GM18508 (cell line): ENCODE results near the gene LSAMP.
"Not testable (repeated sequence)": the region's sequence is repeated elsewhere in the genome, so short reads cannot be mapped to it uniquely, and the experiment has no call there.

ENCODE experiments used
- ATAC-seq: cut with Tn5 transposase; IDR thresholded peaks from one replicate; pipeline ENCODE4 v1.9.1; 2021; ENCODE audit warnings: moderate number of reproducible peaks; ENCODE audit not compliant: insufficient read depth, unreplicated experiment

The LSAMP gene

DNA sequence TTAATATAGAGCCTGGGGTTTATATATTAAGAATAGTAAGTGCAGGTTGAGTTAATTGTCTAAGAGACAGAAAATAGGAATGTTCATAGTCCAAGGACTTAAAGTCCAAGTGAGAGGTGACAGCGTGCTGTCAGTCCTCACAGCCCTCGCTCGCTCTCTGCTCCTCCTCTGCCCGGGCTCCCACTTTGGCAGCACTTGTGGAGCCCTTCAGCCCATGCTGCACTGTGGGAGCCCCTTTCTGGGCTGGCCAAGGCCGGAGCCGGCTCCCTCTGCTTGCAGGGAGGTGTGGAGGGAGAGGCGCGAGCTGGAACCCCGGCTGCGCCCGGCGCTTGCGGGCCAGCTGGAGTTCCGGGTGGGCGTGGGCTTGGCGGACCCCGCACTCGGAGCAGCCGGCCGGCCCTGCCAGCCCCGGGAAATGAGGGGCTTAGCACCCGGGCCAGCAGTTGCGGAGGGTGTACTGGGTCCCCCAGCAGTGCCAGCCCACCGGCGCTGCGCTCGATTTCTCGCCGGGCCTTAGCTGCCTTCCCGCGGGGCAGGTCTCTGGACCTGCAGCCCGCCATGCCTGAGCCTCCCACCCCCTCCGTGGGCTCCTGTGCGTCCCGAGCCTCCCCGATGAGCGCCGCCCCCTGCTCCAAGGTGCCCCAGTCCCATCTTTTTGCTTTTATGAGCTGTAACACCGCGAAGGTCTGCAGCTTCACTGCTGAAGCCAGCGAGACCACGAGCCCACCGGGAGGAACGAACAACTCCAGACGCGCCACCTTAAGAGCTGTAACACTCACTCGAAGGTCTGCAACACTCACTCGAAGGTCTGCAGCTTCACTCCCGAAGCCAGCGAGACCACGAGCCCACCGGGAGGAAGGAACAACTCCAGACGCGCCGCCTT is 653.8 kb downstream of the LSAMP start:
- ATAC-seq, result not testable (repeated sequence)

DNA sequence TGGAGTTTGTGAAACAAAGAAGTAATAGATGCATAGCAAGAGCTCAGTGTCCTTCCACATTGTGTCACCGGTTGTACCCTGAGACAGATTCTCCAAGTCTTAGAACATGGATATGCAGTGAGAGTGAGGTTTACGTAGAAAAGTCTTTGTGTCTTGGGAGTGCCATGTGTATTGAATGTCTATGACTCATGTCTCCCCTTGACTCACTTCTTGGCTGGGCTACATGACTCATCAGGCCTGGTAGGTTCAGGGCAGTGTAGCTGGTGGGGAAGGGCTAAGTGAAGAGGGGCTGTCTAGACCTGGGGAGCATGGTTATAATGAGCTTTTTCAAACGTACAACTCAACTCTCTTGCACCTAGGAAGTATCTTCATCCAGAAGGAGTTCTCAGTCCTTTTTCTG is 654.5 kb downstream of the LSAMP start:
- no peak for ATAC-seq

DNA sequence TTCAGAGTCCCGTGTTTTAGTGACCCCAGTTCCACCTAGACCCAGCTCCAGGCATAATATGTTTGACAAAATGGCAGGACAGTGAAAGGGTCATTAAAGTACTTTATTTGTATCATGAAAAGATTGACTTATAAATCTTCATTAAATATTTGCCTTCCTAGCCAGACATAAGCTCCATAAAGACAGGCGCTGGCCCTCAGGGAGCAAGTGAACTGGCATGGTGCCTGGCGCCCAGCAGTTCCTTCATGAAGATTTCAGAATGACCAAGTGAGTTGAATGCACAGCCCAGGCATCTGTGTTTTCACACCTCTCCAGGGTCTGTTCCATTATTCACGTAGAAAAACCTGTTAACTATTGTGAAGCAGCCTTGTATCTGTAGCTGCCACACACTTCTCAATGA is 655.8 kb downstream of the LSAMP start:
- ATAC-seq, result no peak

DNA sequence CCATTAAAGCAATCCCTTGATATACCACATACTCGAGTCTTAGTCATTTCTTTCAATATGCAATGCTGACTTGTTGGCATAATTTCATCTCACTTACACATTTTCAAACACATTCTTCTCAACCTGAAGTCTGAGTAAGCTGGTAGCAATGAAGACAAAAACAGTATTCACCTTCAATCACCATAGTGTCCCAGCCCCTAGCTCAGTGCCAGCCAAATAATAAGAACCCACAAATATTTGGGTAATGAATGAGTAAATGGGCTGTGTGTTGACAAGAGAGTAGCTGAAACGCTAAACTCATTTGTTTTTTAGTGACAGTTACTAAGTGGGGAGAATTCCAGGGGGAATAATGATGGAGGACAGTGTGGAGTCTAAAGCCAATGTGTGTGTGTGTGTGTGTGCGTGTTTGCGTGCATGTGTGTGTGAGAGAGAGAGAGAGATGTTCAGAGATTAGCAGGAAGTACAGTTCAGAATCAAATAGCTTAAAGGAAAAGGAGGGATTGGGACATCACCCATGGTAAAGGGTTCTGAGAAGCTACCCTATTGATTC is 656.3 kb downstream of the LSAMP start:
- ATAC-seq, result no peak

DNA sequence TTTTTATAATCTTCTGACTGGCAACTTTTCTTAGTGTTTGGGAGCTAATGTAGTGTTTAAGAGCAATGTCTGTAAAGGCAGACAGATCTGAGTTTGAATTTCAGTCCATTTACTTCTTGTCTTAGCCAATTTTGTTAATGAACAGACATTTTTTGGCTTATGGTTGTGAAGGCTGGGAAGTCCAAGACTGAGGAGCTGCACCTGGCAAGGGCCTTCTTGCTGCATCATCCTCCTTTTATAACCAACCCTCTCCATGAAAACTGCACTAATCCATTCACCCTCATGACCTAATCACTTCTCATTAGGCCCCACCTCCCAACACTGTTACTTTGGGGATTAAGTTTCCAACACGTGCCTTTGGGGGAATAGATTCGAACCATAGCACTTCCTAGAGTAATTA is 657.5 kb downstream of the LSAMP start:
- ATAC-seq, result no peak

DNA sequence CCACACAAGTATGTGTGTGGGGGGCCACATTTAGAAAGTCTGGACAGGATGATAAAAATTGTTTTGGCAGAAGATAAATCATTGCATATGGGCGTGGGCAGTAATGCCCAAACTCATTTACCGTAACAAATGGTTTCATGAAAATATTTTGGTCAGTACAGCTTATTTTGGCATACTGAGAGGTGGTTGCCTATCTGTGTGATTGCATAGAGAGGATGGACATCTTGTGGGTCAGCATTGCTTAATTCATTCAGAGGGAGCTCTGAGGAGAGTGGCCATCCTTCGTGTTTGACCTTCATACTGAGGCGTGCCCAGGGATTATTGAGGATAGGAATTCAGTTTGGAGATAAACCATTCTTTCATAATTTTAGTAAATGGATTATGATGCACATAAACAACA is 659.5 kb downstream of the LSAMP start:
- ATAC-seq, result no peak

DNA sequence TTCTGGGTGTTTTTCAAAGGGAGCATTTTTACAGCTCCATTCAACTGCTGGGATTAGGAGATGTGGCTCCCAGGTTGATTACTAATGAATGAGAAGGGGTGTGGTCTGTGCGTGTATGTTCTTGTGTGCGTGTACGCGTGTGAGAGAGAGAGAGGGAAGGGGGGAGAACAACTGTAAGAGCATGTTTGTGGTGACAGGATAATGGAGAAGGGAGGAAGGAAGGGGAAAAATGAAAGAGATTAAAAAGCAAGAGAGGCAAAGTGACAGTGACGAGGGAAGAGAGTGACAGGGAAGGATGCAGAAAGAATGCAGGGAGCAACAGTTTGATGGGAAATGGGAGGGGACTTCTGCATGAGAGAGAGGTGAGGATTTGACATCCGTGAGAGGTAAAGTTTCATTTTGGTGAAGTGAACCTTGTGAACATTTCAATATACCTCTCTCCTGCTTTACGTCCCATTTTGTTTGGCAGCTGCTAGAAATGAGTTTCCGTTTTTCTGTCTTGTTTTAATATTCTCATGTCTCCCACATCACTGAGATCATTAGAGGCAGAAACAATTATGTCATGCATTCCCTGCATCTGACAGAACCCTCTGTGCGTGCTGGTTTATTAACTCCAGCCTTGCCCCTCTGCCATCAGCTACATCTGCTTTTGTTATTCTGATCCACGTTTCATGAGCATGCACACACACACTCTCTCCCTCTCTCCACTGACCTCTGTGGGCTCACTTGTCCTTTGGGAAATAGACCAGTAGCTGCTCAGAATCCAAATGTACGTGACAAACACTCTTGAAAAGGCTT is 660.3 kb downstream of the LSAMP start:
- no peak for ATAC-seq

DNA sequence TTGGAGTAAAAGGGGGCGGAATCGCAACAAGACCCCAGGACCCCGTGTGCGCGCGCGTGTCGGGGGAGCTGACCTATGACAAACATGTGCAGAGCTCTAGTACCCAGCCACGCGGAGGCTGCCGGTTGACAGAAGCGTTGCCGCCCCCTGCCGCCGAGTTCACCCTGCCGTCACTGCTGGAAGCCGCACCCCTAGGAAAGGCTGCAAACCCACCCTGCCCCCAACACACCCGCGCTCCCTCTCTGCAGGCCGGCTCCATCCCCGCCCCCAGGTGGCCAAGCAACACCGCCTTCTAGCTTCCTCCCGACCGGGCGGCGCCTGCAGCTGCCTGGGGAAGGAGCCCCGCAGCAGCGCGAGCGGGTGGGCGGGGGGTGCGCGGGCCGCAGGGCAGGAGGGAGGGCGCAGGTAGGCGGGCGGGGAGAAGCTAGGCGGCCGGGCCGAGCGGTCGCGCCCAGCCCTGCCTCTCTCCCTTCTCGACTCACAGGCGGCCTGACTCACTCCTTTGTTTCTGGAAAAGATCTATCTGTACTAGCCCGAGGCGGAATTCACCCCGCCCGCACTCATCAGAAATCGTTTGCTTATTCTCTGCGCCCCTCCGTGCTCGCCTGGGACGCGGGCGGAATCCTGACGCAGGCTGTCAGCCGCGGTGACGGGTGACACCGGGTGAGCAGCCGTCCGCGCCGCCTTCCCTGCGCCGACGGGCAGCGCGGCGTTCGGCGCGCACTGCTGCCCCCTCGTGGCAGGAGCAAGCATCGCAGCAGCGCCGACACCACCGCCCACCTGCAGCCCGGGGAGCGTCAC is 661.1 kb downstream of the LSAMP start:
- ATAC-seq, result peak; percentile 75

DNA sequence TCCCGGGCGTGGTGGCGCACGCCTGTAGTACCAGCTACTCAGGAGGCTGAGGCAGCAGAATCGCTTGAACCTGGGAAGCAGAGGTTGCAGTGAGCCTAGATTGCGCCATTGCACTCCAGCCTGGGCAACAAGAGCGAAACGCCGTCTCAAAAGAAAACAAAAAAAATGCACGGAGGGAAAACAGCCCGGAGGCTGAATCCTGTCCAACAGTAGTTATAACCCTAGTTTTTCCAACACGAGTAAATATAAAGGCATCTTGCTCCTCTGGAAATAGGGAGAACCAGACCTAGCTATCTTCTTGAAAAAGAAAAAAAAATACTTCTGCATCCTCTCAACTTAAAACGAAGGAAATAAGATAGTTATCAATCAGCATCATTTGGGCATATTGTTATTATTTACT is 661.9 kb downstream of the LSAMP start:
- ATAC-seq, result not testable (repeated sequence)

DNA sequence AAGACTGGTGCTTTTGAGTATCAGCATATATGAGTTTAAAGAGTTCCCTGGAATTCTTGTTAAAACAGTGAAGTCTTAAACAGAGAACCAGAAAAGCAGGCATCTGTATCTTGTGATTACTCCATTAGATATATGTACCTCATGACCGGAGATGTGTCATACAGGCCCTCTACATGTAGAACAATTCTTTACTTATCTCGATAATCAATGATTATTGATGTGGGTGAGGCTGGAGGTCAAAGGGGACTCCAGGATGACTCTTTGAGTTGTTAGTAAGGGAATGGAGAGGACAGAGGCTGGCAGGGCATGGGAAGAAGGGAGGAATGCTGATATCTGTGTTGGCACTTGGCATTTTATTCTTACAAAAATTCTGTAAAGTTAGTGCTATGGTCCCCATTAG is 666.3 kb downstream of the LSAMP start:
- ATAC-seq, result no peak

DNA sequence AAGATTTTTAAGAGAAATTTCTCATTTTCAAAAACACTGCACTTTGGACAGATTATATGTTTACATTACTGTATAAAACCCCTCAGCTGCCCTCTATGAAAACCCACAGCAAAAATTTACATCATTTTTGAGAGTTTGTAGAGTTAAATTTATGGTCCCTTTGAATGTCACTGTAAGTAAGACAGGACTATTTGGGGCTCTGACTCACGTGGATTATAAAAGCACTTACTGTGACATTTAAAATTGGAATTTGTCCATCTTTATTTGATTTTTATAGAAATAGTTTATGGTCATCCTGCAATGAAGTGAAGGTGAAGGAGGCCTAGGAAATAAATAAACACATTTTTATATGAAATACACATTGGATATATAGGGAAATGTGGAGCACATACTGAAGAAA is 672.3 kb downstream of the LSAMP start:
- no peak for ATAC-seq

DNA sequence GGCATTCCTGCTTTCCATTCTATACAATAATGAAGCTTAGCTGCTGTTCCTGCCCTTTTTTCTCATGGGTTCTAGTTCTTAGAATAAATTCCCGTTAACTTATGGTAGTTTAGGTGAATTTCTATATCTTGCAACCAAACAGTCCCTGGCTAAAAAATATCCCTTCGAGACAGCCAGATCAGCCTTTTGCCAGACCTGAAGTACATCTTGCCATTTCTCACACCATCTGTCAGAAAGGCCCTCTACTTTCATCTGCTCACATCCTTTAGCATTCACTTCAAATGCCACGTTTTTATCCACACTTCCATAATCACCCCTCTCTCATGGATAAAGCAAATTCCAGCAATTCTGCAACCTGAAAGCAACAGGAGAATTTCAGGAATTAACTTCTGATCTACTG is 676.6 kb downstream of the LSAMP start:
- no peak for ATAC-seq

DNA sequence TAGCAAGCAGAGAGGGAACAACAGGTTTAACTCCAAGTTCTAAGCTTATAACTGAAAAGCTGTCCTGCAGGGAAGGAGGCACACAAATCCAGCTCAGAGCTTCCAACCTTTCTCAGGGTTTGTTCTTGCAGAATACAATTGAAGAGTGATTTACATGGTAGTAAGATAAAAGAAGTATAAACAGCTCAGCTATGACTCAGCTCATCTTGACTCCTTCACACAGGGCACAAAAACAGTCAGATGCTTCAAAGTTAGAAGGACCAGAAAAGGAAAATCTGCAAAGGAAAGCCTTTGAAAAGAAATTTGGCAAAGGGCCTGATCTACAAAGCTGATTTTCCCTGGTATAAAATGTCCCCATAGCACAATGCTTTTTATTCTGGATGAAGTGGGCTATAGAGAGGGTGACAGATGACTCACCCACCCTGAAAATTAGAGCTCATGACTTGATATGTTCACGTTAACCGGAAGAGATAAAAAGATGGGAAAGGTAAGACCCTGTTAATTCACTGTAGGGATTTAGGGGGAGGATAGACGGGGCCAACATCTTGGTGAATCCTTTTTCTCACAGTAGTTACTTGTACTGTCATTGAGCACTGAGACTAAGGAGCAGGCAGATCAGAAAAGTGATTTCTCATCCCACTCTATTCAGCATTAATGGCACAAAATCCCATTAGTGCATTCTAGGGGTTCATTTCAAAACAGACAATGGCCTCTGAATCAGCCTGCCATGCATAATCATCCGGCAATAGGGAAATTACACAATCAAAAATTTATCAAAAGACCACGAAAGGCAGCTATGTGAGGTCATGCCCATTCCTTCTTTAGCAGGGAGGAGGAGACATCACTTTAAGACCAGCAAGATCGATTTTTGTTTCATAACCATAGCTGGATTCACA is 678.5 kb downstream of the LSAMP start:
- ATAC-seq, result no peak

DNA sequence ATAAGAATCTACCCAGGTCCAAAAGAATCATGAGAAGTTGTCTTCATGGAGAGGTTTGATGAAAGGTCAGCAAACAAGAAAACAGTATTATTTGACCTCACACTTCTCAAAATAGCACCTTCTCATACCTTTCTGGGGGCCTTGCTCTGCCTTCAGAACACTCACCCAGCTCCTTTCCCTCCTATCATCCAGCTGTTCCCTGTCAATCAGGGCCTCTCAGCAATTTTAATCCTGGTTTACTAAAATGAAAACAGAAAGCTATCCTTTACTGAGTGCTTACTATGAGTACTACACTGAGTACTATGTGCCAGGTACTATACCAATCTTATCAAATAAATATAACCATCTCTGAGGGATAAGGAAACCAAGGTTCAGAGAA is 683.4 kb downstream of the LSAMP start:
- no peak for ATAC-seq

DNA sequence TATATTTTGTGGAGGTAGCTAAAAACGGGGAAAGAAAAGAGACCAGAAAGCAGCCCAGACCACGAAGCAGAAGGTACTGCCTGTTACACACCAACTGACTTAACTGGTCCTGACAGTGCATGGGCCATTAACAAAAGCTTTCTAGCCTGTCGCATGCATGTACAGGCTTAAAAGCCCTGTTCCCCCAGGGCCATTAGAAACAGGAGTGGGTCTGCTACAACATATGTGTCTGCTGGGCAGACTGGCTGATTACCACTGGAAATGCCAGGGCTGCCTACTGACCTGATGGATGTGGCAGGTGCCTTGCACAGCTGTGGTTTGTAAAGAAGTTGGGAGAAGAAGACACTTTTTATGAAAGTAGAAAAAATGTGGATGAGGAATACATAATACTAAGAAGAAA is 684.6 kb downstream of the LSAMP start:
- no peak for ATAC-seq

DNA sequence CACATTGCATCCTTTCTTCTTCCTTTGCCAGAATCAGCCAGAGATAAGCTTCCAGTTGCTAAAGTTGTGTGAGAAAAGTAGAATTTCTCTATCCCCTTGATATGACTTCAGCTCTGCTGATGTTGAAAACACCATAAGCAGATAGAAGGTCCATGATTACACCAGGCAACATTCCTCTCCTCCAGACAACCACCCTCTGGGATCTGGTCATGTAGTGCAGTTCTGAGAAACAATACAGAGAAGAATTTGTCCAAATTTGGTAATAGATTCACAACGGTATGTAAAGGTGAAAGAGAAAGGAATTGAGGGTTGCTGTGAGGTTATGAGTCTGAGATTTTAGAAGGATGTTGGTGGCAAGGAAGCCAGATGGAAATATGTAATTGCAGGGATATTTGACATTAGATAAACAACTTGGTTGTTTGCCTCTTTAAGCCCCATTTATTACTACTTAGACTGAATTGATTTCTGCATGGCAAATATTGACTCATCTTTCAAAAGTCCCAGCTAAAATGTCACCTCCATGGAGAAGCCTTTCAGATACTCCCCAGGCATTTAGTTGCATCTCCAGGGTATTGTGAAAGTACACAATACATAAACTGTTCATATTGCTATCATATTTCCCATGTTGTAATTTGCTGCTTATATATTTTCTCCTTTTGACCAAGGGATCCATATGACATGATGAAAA is 687.1 kb downstream of the LSAMP start:
- no peak for ATAC-seq

DNA sequence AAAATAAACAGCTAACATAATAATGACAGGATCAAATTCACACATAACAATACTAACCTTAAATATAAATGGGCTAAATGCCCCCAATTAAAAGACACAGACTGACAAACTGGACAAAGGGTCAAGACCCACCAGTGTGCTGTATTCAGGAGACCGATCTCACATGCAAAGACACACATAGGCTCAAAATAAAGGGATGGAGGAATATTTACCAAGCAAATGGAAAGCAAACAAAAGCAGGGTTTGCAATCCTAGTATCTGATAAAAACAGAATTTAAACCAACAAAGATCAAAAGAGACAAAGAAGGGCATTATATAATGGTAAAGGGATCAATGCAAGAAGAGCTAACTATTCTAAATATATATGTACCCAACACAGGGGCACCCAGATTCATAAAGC is 692.3 kb downstream of the LSAMP start:
- ATAC-seq, result not testable (repeated sequence)
